Measurements from ENCODE around the gene SMIM20. TPM values are rescaled to one million over a fixed set of nuclear protein-coding genes. Genes with fewer than 3 reads are reported as not detected.

The SMIM20 gene
- total RNA-seq, 4 donors from 2014 or later, result 36.4 to 59.4 (median 48.3) TPM

DNA sequence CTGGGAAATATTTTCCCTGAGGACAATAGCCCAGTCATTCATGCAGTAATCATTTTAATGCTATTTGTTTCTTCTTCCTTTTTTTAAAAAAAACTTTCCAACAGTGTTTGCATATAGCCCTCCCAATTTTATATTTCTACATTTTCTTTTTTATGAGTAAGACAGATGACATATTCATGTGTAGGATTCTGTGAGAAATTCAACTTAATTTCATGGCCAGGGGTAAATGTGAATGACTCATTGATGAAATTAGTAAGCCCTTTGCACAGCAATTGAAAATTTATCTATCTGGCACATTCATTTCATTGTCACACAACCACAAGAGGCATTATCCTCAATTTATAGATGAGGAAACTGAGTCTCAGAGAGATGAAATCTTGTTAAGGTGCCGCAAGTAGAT lies 13.7 kb upstream of the SMIM20 start:
- H3K36me3 ChIP-seq, result no peaks in the 10 kb centered on the region
- in situ Hi-C loops (cut with MboI; ENCODE audit: low sequenced_read_pairs in 4 of 4), result loop anchor here in 3 of 4 donors (25.0 kb wide), 3 partner anchors 512 to 1313 kb away; partner anchors contain the start of genes STIM2 (in 3 of the 3) and DHX15 (in 1 of the 3)
- no peaks in the 10 kb centered on the region for H3K9me3 ChIP-seq
- H3K4me1 ChIP-seq, result no peaks in the 10 kb centered on the region
- no peaks in the 10 kb centered on the region for H3K27me3 ChIP-seq
- no peak for ATAC-seq
- H3K27ac ChIP-seq, result no peak overlapping the region
- H3K4me3 ChIP-seq, result no peak overlapping the region
- intact Hi-C loops (cut with DNase I; ENCODE audit: low total_unique reads), result no loop called here
- no peak for TF ChIP-seq POLR2A (IDR thresholded peaks at IDR 0.05)
- TF ChIP-seq, protein P1, sequence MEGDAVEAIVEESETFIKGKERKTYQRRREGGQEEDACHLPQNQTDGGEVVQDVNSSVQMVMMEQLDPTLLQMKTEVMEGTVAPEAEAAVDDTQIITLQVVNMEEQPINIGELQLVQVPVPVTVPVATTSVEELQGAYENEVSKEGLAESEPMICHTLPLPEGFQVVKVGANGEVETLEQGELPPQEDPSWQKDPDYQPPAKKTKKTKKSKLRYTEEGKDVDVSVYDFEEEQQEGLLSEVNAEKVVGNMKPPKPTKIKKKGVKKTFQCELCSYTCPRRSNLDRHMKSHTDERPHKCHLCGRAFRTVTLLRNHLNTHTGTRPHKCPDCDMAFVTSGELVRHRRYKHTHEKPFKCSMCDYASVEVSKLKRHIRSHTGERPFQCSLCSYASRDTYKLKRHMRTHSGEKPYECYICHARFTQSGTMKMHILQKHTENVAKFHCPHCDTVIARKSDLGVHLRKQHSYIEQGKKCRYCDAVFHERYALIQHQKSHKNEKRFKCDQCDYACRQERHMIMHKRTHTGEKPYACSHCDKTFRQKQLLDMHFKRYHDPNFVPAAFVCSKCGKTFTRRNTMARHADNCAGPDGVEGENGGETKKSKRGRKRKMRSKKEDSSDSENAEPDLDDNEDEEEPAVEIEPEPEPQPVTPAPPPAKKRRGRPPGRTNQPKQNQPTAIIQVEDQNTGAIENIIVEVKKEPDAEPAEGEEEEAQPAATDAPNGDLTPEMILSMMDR (IDR thresholded peaks at IDR 0.05 in 4 of 5, conservative IDR thresholded peaks at IDR 0.05 in 1 of 5), result no peak
- no peak for DNase-seq

DNA sequence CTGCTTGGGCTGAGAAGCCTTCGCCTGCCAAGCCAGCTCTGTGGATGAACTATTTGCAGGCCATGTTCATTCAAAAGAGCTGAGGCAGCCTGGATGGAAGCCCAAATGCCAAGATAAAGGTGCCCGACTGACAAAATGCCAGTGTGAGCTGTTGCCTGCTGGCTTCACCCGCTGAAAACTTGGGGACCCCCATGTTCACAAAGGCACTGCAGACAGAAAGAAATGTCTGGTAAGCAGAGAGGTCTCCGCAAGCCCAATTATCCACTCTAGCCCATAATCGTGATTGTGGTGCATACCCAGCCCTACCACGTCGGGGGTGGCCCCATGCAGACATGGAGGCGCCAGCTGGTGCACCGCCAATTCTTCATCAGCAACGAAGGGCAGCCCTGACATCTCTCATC lies 13.0 kb upstream of the SMIM20 start:
- no peak for DNase-seq
- in situ Hi-C loops (cut with MboI; ENCODE audit: low sequenced_read_pairs in 4 of 4), result loop anchor here in 3 of 4 donors (25.0 kb wide), 3 partner anchors 511 to 1314 kb away; partner anchors contain the start of genes STIM2 (in 3 of the 3) and DHX15 (in 1 of the 3)
- Histone ChIP-seq H3K4me3 (no peak overlapping the region), H3K9me3 (no peaks in the 10 kb centered on the region), H3K27ac (no peak overlapping the region), H3K36me3 (no peaks in the 10 kb centered on the region), H3K4me1 (no peaks in the 10 kb centered on the region), H3K27me3 (no peaks in the 10 kb centered on the region)
- ATAC-seq, result no peak
- no peak for TF ChIP-seq POLR2A (IDR thresholded peaks at IDR 0.05)
- TF ChIP-seq, protein P1 (IDR thresholded peaks at IDR 0.05 in 4 of 5, conservative IDR thresholded peaks at IDR 0.05 in 1 of 5), result no peak
- intact Hi-C loops (cut with DNase I; ENCODE audit: low total_unique reads), result no loop called here

DNA sequence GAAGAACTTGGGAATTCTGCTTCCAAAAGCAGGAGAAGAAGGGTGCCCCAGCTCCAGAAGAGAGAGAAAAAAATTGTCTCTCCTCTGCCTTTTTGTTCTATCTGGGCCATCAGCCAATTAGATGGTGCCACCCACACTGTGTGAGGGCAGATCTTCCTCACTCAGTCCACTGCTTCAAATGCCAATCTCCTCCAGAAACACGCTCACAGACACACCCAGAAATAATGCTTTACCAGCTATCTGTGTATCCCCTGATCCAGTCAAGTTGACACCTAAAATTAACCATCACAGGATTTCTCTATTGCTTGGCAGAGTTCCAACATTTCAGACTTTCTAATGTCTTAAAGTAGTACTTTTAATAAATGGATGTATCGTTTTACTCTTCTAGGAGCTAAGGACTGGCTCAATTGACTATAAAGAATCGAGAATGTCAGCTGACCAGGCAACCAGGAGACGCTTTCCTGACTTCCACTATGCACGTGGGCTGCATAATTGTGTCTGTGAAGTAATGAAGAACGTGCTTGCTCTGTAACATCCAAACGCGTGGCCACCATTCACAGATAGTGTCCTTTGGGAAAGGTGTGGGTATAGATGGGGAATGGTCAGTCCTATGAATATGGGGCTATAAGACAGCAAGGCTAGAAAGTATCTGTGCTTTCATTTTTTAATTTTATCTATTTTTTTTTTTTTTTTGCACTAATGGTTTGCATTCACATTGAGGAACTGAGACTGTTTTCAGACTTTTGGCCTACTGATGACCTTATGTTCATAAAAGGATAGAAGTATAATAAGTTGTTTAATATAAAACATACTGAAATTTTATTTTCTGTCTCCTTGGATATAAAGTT lies 9.9 kb upstream of the SMIM20 start:
- Histone ChIP-seq H3K27ac (no peak overlapping the region), H3K27me3 (no peaks in the 10 kb centered on the region), H3K4me3 (no peak overlapping the region), H3K36me3 (no peaks in the 10 kb centered on the region), H3K9me3 (no peaks in the 10 kb centered on the region), H3K4me1 (no peaks in the 10 kb centered on the region)
- intact Hi-C loops (cut with DNase I; ENCODE audit: low total_unique reads) (no loop called here), in situ Hi-C loops (cut with MboI; ENCODE audit: low sequenced_read_pairs in 4 of 4) (loop anchor here in 3 of 4 donors (25.0 kb wide), 3 partner anchors 508 to 1317 kb away; partner anchors contain the start of genes STIM2 (in 3 of the 3) and DHX15 (in 1 of the 3))
- DNase-seq (no peak), ATAC-seq (no peak)
- TF ChIP-seq, protein P1 (IDR thresholded peaks at IDR 0.05 in 4 of 5, conservative IDR thresholded peaks at IDR 0.05 in 1 of 5), result no peak
- TF ChIP-seq POLR2A (IDR thresholded peaks at IDR 0.05), result no peak

DNA sequence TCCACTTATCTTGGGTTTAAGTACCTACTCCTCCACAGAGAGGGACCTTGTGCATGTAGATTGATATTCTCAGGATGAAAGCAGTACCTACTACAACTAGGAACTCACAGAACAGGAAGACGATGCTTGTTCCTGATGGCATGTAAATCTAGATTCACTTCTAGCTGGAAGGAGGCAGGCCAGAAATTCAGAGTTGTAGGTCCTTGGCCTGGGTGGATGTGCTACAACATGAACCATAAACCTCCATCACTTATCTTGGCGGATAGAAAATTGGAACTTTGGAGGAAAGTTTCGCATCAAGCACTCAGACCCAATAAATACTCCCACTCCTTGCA lies 9.3 kb upstream of the SMIM20 start:
- ATAC-seq, result no peak
- Histone ChIP-seq H3K27ac (no peak overlapping the region), H3K4me1 (no peaks in the 10 kb centered on the region), H3K36me3 (no peaks in the 10 kb centered on the region), H3K27me3 (no peaks in the 10 kb centered on the region), H3K4me3 (no peak overlapping the region), H3K9me3 (no peaks in the 10 kb centered on the region)
- no peak for DNase-seq
- in situ Hi-C loops (cut with MboI; ENCODE audit: low sequenced_read_pairs in 4 of 4), result loop anchor here in 3 of 4 donors (25.0 kb wide), 3 partner anchors 508 to 1317 kb away; partner anchors contain the start of genes STIM2 (in 3 of the 3) and DHX15 (in 1 of the 3)
- intact Hi-C loops (cut with DNase I; ENCODE audit: low total_unique reads), result no loop called here
- TF ChIP-seq POLR2A (IDR thresholded peaks at IDR 0.05), result no peak
- TF ChIP-seq, protein P1 (IDR thresholded peaks at IDR 0.05 in 4 of 5, conservative IDR thresholded peaks at IDR 0.05 in 1 of 5), result no peak

Data from gastrocnemius medialis (tissue), 4 donors.